Measurements from ENCODE around the gene KRTAP10-4. TPM values are rescaled to one million over a fixed set of nuclear protein-coding genes. Genes with fewer than 3 reads are reported as not detected.

Gene KRTAP10-4
- total and polyA plus RNA-seq, 2 donors (not counting 1 experiment from before 2014, with no cell fraction given), result not detected

- no peak overlapping the region for H3K4me2 ChIP-seq (replicated peaks; ENCODE audit: low read depth, low read length, poor library complexity, severe bottlenecking)
- H3K4me3 ChIP-seq (ENCODE audit: control extremely low read depth in 1 of 5, extremely low read depth in 1 of 5, insufficient read depth in 1 of 5, low read depth in 2 of 5, low read length in 4 of 5), result no peak overlapping the region
- CTCF ChIA-PET, result no interaction called here
- Mint-ChIP-seq H3K27ac (no peak overlapping the region), H3K27me3 (peaks cover 30% of the 10 kb centered on the region), H3K4me1 (no peaks in the 10 kb centered on the region), H3K4me3 (no peak overlapping the region), H3K9me3 (ENCODE audit: insufficient read depth) (peaks cover 6% of the 10 kb centered on the region)
- no peak overlapping the region for H2AFZ ChIP-seq (ENCODE audit: insufficient read depth, low read depth, low read length, poor library complexity, severe bottlenecking)
- H3K9ac ChIP-seq (ENCODE audit: low read length), result no peak overlapping the region
- no peaks in the 10 kb centered on the region for H4K20me1 ChIP-seq (ENCODE audit: control insufficient read depth, insufficient read depth, low read length, poor library complexity, severe bottlenecking)
- TF ChIP-seq CTCF (IDR thresholded peaks at IDR 0.05), result no peak
- TF ChIP-seq EZH2 (IDR thresholded peaks at IDR 0.05; ENCODE audit: borderline replicate concordance, insufficient read depth, low read depth, low read length, poor library complexity, severe bottlenecking), result no peak
- DNase-seq, result no peak
- 85% methylated on average over 5 of the region's 10 CpGs for WGBS (ENCODE audit: insufficient coverage)
- peaks cover 0 to 53% (median 16%) of the 10 kb centered on the region in 3 donors for H3K9me3 ChIP-seq (ENCODE audit: control extremely low read depth in 1 of 3, control insufficient read depth in 2 of 3, insufficient read depth in 1 of 3, low read length in 2 of 3)
- H3K27ac ChIP-seq (ENCODE audit: low read length in 2 of 2), result no peak overlapping the region
- POLR2A ChIA-PET, result no interaction called here
- H3K79me2 ChIP-seq (ENCODE audit: control insufficient read depth, insufficient read depth, low read length), result no peaks in the 10 kb centered on the region
- H3K36me3 ChIP-seq (replicated peaks in 1 of 2; ENCODE audit: control extremely low read depth in 1 of 2, control insufficient read depth in 1 of 2, extremely low read depth in 1 of 2, insufficient read depth in 2 of 2, low read length in 1 of 2), result no peaks in the 10 kb centered on the region
- peaks cover 0 to 4% (median 0%) of the 10 kb centered on the region in 4 experiments for H3K27me3 ChIP-seq (replicated peaks in 1 of 4; ENCODE audit: control extremely low read depth in 1 of 4, control insufficient read depth in 3 of 4, insufficient read depth in 4 of 4, low read length in 3 of 4)
- ATAC-seq (ENCODE audit: low read depth), result no peak
- no peaks in the 10 kb centered on the region for H3K4me1 ChIP-seq (ENCODE audit: control insufficient read depth in 2 of 2, insufficient read depth in 2 of 2, low read length in 2 of 2)
- intact Hi-C loops (cut with micrococcal nuclease), result no loop called here
Measured at GRCh38 chr21:44576025-44576420, 2.5 kb downstream of the KRTAP10-4 start.

- peaks cover 22% of the 10 kb centered on the region for H3K27me3 Mint-ChIP-seq
- no peaks in the 10 kb centered on the region for H4K20me1 ChIP-seq (ENCODE audit: control insufficient read depth, insufficient read depth, low read length, poor library complexity, severe bottlenecking)
- no peaks in the 10 kb centered on the region for H3K4me1 Mint-ChIP-seq
- no peak overlapping the region for H2AFZ ChIP-seq (ENCODE audit: insufficient read depth, low read depth, low read length, poor library complexity, severe bottlenecking)
- DNase-seq (no peak), ATAC-seq (ENCODE audit: low read depth) (no peak)
- ChIA-PET POLR2A (no interaction called here), CTCF (no interaction called here)
- no peak overlapping the region for H3K9ac ChIP-seq (ENCODE audit: low read length)
- peaks cover 0 to 3% (median 1%) of the 10 kb centered on the region in 4 experiments for H3K27me3 ChIP-seq (replicated peaks in 1 of 4; ENCODE audit: control extremely low read depth in 1 of 4, control insufficient read depth in 3 of 4, insufficient read depth in 4 of 4, low read length in 3 of 4)
- no peak overlapping the region for H3K4me3 Mint-ChIP-seq
- H3K4me1 ChIP-seq (ENCODE audit: control insufficient read depth in 2 of 2, insufficient read depth in 2 of 2, low read length in 2 of 2), result no peaks in the 10 kb centered on the region
- intact Hi-C loops (cut with micrococcal nuclease), result no loop called here
- 90% methylated on average over 11 of the region's 17 CpGs for WGBS (ENCODE audit: insufficient coverage)
- peaks cover 6% of the 10 kb centered on the region for H3K9me3 Mint-ChIP-seq (ENCODE audit: insufficient read depth)
- no peaks in the 10 kb centered on the region for H3K36me3 ChIP-seq (replicated peaks in 1 of 2; ENCODE audit: control extremely low read depth in 1 of 2, control insufficient read depth in 1 of 2, extremely low read depth in 1 of 2, insufficient read depth in 2 of 2, low read length in 1 of 2)
- H3K9me3 ChIP-seq (ENCODE audit: control extremely low read depth in 1 of 3, control insufficient read depth in 2 of 3, insufficient read depth in 1 of 3, low read length in 2 of 3), result peaks cover 3 to 56% (median 28%) of the 10 kb centered on the region in 3 donors
- no peak overlapping the region for H3K4me3 ChIP-seq (ENCODE audit: control extremely low read depth in 1 of 5, extremely low read depth in 1 of 5, insufficient read depth in 1 of 5, low read depth in 2 of 5, low read length in 4 of 5)
- TF ChIP-seq CTCF (IDR thresholded peaks at IDR 0.05) (no peak), EZH2 (IDR thresholded peaks at IDR 0.05; ENCODE audit: borderline replicate concordance, insufficient read depth, low read depth, low read length, poor library complexity, severe bottlenecking) (no peak)
- no peak overlapping the region for H3K27ac ChIP-seq (ENCODE audit: low read length in 2 of 2)
- H3K27ac Mint-ChIP-seq, result no peak overlapping the region
- H3K79me2 ChIP-seq (ENCODE audit: control insufficient read depth, insufficient read depth, low read length), result no peaks in the 10 kb centered on the region
- no peak overlapping the region for H3K4me2 ChIP-seq (replicated peaks; ENCODE audit: low read depth, low read length, poor library complexity, severe bottlenecking)
Measured at GRCh38 chr21:44578371-44579055, 5.0 kb downstream of the KRTAP10-4 start.
